Measurements from ENCODE around the gene CORO1C.

Gene CORO1C

GRCh38 chr12:108671110-108671509, 60.2 kb downstream of the CORO1C start:
- Histone ChIP-seq H3K79me2 (ENCODE audit: low read length) (peaks cover 10% of the 10 kb centered on the region; the same call in 1 of the 2 replicates), H3K36me3 (replicated peaks; ENCODE audit: low read depth, low read length) (peaks cover 2% of the 10 kb centered on the region), H4K20me1 (ENCODE audit: insufficient read depth, low read length) (peaks cover 8% of the 10 kb centered on the region; the same call in 1 of the 2 replicates), H3K27ac (ENCODE audit: low read length) (no peak overlapping the region), H2AFZ (ENCODE audit: low read depth, low read length) (no peak overlapping the region), H3K4me2 (ENCODE audit: low read length) (no peak overlapping the region), H3K9ac (ENCODE audit: low read length) (no peak overlapping the region), H3K9me3 (ENCODE audit: insufficient read depth, low read length) (no peaks in the 10 kb centered on the region), H3K4me3 (ENCODE audit: low read length) (no peak overlapping the region), H3K27me3 (ENCODE audit: low read depth, low read length) (no peaks in the 10 kb centered on the region), H3K4me1 (ENCODE audit: low read length) (peaks cover 20% of the 10 kb centered on the region)
- TF ChIP-seq EZH2phosphoT487 (IDR thresholded peaks at IDR 0.05; ENCODE audit: low read depth) (no peak), CTCF (IDR thresholded peaks at IDR 0.05; ENCODE audit: low read depth, low read length) (no peak)

- Histone ChIP-seq H2AFZ (ENCODE audit: low read depth, low read length) (no peak overlapping the region), H3K4me1 (ENCODE audit: low read length) (peaks cover 30% of the 10 kb centered on the region), H3K36me3 (replicated peaks; ENCODE audit: low read depth, low read length) (no peaks in the 10 kb centered on the region), H3K4me2 (ENCODE audit: low read length) (no peak overlapping the region), H3K79me2 (ENCODE audit: low read length) (peaks cover 17% of the 10 kb centered on the region; the same call in 1 of the 2 replicates), H4K20me1 (ENCODE audit: insufficient read depth, low read length) (peaks cover 15% of the 10 kb centered on the region), H3K27ac (ENCODE audit: low read length) (no peak overlapping the region), H3K9me3 (ENCODE audit: insufficient read depth, low read length) (no peaks in the 10 kb centered on the region), H3K4me3 (ENCODE audit: low read length) (no peak overlapping the region), H3K9ac (ENCODE audit: low read length) (no peak overlapping the region), H3K27me3 (ENCODE audit: low read depth, low read length) (no peaks in the 10 kb centered on the region)
- TF ChIP-seq CTCF (IDR thresholded peaks at IDR 0.05; ENCODE audit: low read depth, low read length) (no peak), EZH2phosphoT487 (IDR thresholded peaks at IDR 0.05; ENCODE audit: low read depth) (no peak)
These were observed 61.2 kb downstream of the CORO1C start for GRCh38 chr12:108670066-108670631.

- Histone ChIP-seq H3K9ac (ENCODE audit: low read length) (no peak overlapping the region), H3K9me3 (ENCODE audit: insufficient read depth, low read length) (no peaks in the 10 kb centered on the region), H4K20me1 (ENCODE audit: insufficient read depth, low read length) (peaks cover 15% of the 10 kb centered on the region), H3K27me3 (ENCODE audit: low read depth, low read length) (no peaks in the 10 kb centered on the region), H3K4me2 (ENCODE audit: low read length) (no peak overlapping the region), H3K4me3 (ENCODE audit: low read length) (no peak overlapping the region), H3K27ac (ENCODE audit: low read length) (no peak overlapping the region), H3K4me1 (ENCODE audit: low read length) (peaks cover 46% of the 10 kb centered on the region), H3K79me2 (ENCODE audit: low read length) (peaks cover 18% of the 10 kb centered on the region), H2AFZ (ENCODE audit: low read depth, low read length) (no peak overlapping the region), H3K36me3 (replicated peaks; ENCODE audit: low read depth, low read length) (no peaks in the 10 kb centered on the region)
- no peak for TF ChIP-seq CTCF (IDR thresholded peaks at IDR 0.05; ENCODE audit: low read depth, low read length)
- TF ChIP-seq EZH2phosphoT487 (IDR thresholded peaks at IDR 0.05; ENCODE audit: low read depth), result no peak
These were observed 62.8 kb downstream of the CORO1C start for GRCh38 chr12:108668542-108668941.

- peaks cover 51% of the 10 kb centered on the region for H3K4me1 ChIP-seq (ENCODE audit: low read length)
These were observed 63.3 kb downstream of the CORO1C start for GRCh38 chr12:108668063-108668462.

More at GRCh38 chr12:108668063-108668462, 63.3 kb downstream of the CORO1C start:
- peaks cover 22% of the 10 kb centered on the region for H3K79me2 ChIP-seq (ENCODE audit: low read length)
- no peak overlapping the region for H3K4me2 ChIP-seq (ENCODE audit: low read length)
- no peaks in the 10 kb centered on the region for H3K9me3 ChIP-seq (ENCODE audit: insufficient read depth, low read length)
- no peaks in the 10 kb centered on the region for H3K27me3 ChIP-seq (ENCODE audit: low read depth, low read length)
- no peak overlapping the region for H3K27ac ChIP-seq (ENCODE audit: low read length)
- no peak overlapping the region for H2AFZ ChIP-seq (ENCODE audit: low read depth, low read length)
- TF ChIP-seq EZH2phosphoT487 (IDR thresholded peaks at IDR 0.05; ENCODE audit: low read depth) (no peak), CTCF (IDR thresholded peaks at IDR 0.05; ENCODE audit: low read depth, low read length) (no peak)
- no peak overlapping the region for H3K4me3 ChIP-seq (ENCODE audit: low read length)
- H3K9ac ChIP-seq (ENCODE audit: low read length), result no peak overlapping the region
- H3K36me3 ChIP-seq (replicated peaks; ENCODE audit: low read depth, low read length), result peaks cover 5% of the 10 kb centered on the region
- H4K20me1 ChIP-seq (ENCODE audit: insufficient read depth, low read length), result peaks cover 15% of the 10 kb centered on the region
